Measurements from ENCODE around the gene DLGAP4. TPM values are rescaled to one million over a fixed set of nuclear protein-coding genes. Genes with fewer than 3 reads are reported as not detected.

DLGAP4 gene
- polyA plus RNA-seq, 1 donor (not counting 4 experiments of a cell fraction or from before 2014, with no cell fraction given), result 9.6 TPM

DNA sequence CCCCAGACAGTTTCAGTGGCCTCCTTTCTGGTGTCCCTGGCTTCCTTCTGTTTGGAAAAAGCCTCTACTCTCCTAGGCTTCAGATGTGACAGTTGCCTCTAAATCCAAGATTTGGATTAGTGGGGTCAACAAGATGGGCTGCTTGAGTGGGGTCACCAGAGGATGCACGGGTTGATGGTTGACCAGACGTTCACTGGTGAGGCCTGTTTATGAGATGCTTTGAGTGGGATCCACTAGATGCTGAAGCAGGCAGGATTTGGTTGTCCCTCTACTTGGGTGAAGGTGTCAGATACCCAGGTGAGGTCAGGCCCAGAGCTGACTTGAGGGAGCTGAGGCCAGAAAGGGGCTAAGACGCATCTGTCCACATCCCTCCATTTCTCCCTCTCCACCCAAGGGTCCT is 8.1 kb upstream of the DLGAP4 start:
- no peaks in the 10 kb centered on the region for H3K79me2 ChIP-seq (ENCODE audit: control insufficient read depth, insufficient read depth, low read length)
- H3K4me2 ChIP-seq (ENCODE audit: control insufficient read depth, extremely low read depth, insufficient read depth, low read depth, low read length), result no peak overlapping the region
- H4K20me1 ChIP-seq (ENCODE audit: control insufficient read depth, extremely low read depth, insufficient read depth, low read length), result no peaks in the 10 kb centered on the region
- DNase-seq (ENCODE audit: low read depth, low spot score) (no peak), FAIRE-seq (no peak)
- peaks cover 19% of the 10 kb centered on the region for H3K27me3 ChIP-seq (ENCODE audit: control insufficient read depth, extremely low read depth, insufficient read depth, low read length)
- no peaks in the 10 kb centered on the region for H3K9me3 ChIP-seq (ENCODE audit: control insufficient read depth, low read depth, low read length)
- H2AFZ ChIP-seq (ENCODE audit: control insufficient read depth, low read length), result no peak overlapping the region
- no peak overlapping the region for H3K27ac ChIP-seq (ENCODE audit: control insufficient read depth, insufficient read depth, low read length)
- H3K9me1 ChIP-seq (ENCODE audit: control insufficient read depth, extremely low read depth, insufficient read depth, low read length), result no peaks in the 10 kb centered on the region
- no peak overlapping the region for H3K9ac ChIP-seq (ENCODE audit: control insufficient read depth, extremely low read depth, insufficient read depth, low read length)
- no peaks in the 10 kb centered on the region for H3K4me1 ChIP-seq (ENCODE audit: control insufficient read depth, extremely low read depth, insufficient read depth, low read length)
- dilution Hi-C loops (cut with MboI; ENCODE audit: extremely low pct_ligation_motif_present, low sequenced_read_pairs), result no loop called here
- H3K4me3 ChIP-seq (ENCODE audit: control insufficient read depth in 2 of 3, extremely low read depth in 1 of 3, insufficient read depth in 2 of 3, low read depth in 1 of 3, low read length in 3 of 3), result no peak overlapping the region
- no peak for TF ChIP-seq EZH2 (IDR thresholded peaks at IDR 0.05; ENCODE audit: low read length)
- TF ChIP-seq, protein P1, sequence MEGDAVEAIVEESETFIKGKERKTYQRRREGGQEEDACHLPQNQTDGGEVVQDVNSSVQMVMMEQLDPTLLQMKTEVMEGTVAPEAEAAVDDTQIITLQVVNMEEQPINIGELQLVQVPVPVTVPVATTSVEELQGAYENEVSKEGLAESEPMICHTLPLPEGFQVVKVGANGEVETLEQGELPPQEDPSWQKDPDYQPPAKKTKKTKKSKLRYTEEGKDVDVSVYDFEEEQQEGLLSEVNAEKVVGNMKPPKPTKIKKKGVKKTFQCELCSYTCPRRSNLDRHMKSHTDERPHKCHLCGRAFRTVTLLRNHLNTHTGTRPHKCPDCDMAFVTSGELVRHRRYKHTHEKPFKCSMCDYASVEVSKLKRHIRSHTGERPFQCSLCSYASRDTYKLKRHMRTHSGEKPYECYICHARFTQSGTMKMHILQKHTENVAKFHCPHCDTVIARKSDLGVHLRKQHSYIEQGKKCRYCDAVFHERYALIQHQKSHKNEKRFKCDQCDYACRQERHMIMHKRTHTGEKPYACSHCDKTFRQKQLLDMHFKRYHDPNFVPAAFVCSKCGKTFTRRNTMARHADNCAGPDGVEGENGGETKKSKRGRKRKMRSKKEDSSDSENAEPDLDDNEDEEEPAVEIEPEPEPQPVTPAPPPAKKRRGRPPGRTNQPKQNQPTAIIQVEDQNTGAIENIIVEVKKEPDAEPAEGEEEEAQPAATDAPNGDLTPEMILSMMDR (optimal IDR thresholded peaks at IDR 0.05 in 1 of 3, IDR thresholded peaks at IDR 0.05 in 1 of 3, conservative IDR thresholded peaks at IDR 0.05 in 1 of 3; ENCODE audit: extremely low read depth in 1 of 3, insufficient read depth in 2 of 3, low read length in 3 of 3), result no peak
- H3K36me3 ChIP-seq (ENCODE audit: control insufficient read depth in 2 of 2, extremely low read depth in 1 of 2, insufficient read depth in 2 of 2, low read length in 2 of 2), result no peaks in the 10 kb centered on the region

DNA sequence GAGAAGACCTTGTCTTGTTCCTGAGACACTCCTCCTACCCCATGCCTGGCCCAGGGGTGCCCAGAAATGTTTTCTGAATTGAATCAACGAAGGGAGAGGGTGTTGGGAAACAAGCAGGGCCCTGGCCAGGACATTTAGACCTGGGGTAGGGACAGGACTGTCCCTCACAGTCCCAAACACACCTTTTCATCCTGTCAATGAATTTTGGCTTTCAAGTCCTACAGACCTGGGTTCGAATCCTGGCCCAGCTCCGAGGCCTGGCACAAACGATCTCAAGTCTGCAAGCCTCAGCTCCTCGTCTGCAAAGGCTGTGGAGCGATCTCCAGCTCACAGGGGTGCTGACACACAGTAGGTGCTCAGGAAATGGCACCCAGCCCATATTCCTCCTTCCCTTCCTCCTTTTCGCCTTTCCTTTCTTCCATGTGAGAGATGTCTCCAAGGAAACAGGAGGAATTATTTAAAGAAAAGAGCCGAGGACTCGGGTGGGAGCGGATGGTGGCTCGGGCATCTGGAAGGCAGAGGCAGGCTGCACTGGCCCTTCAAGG is 7.3 kb upstream of the DLGAP4 start:
- Histone ChIP-seq H3K27me3 (ENCODE audit: control insufficient read depth, extremely low read depth, insufficient read depth, low read length) (peaks cover 28% of the 10 kb centered on the region), H4K20me1 (ENCODE audit: control insufficient read depth, extremely low read depth, insufficient read depth, low read length) (no peaks in the 10 kb centered on the region), H2AFZ (ENCODE audit: control insufficient read depth, low read length) (no peak overlapping the region), H3K4me3 (ENCODE audit: control insufficient read depth in 2 of 3, extremely low read depth in 1 of 3, insufficient read depth in 2 of 3, low read depth in 1 of 3, low read length in 3 of 3) (no peak overlapping the region), H3K79me2 (ENCODE audit: control insufficient read depth, insufficient read depth, low read length) (no peaks in the 10 kb centered on the region), H3K4me1 (ENCODE audit: control insufficient read depth, extremely low read depth, insufficient read depth, low read length) (no peaks in the 10 kb centered on the region), H3K4me2 (ENCODE audit: control insufficient read depth, extremely low read depth, insufficient read depth, low read depth, low read length) (no peak overlapping the region), H3K36me3 (ENCODE audit: control insufficient read depth in 2 of 2, extremely low read depth in 1 of 2, insufficient read depth in 2 of 2, low read length in 2 of 2) (no peaks in the 10 kb centered on the region), H3K9ac (ENCODE audit: control insufficient read depth, extremely low read depth, insufficient read depth, low read length) (no peak overlapping the region), H3K9me1 (ENCODE audit: control insufficient read depth, extremely low read depth, insufficient read depth, low read length) (no peaks in the 10 kb centered on the region), H3K9me3 (ENCODE audit: control insufficient read depth, low read depth, low read length) (no peaks in the 10 kb centered on the region), H3K27ac (ENCODE audit: control insufficient read depth, insufficient read depth, low read length) (no peak overlapping the region)
- dilution Hi-C loops (cut with MboI; ENCODE audit: extremely low pct_ligation_motif_present, low sequenced_read_pairs), result no loop called here
- no peak for DNase-seq (ENCODE audit: low read depth, low spot score)
- TF ChIP-seq, protein P1 (optimal IDR thresholded peaks at IDR 0.05 in 1 of 3, IDR thresholded peaks at IDR 0.05 in 1 of 3, conservative IDR thresholded peaks at IDR 0.05 in 1 of 3; ENCODE audit: extremely low read depth in 1 of 3, insufficient read depth in 2 of 3, low read length in 3 of 3), result no peak
- no peak for TF ChIP-seq EZH2 (IDR thresholded peaks at IDR 0.05; ENCODE audit: low read length)
- FAIRE-seq, result no peak
